HCT116 (cell line): ENCODE results near the gene CRACR2A. TPM values are rescaled to one million over a fixed set of nuclear protein-coding genes. Genes with fewer than 3 reads are reported as not detected.

Experiments
- ATAC-seq: fragments of 200-7000 bp; cut with Tn5 transposase; 2 replicates; pipeline ENCODE4 v1.9.1; 2020; ENCODE audit warnings: mild to moderate bottlenecking, moderate library complexity
- BruUV-seq: library from RNA; stranded (reverse); fragments of 400-500 nt; replicated peaks from 2 replicates; lab custom pipeline; 2021; lab: Mats Ljungman, UMichigan
- CTCF ChIA-PET: fragments of 300-600 bp; sonication (Branson Sonifier 250); formaldehyde crosslinking; loops from one replicate; lab custom pipeline; 2021; ENCODE audit warnings: antibody characterized with exemption; lab: Charles Lee
- POLR2A ChIA-PET: fragments of 300-600, 350-600 bp; sonication (Branson Sonifier 250); formaldehyde crosslinking; loops from one replicate; lab custom pipeline; 2021; ENCODE audit warnings: antibody characterized with exemption; lab: Charles Lee
- RAD21 ChIA-PET, 2 experiments: fragments of 300-600 bp; sonication (Branson Sonifier 250); formaldehyde crosslinking; loops; one replicate each; lab custom pipeline; 2023; ENCODE audit warnings: low total read pairs in 2 of 2; ENCODE audit not compliant: uncharacterized antibody in 2 of 2, unreplicated experiment in 2 of 2, low non-redundant PET in 1 of 2; lab: Charles Lee
- DNase-seq: peaks from one replicate; pipeline ENCODE4 v3.0.0-alpha.2; 2010; ENCODE audit warnings: low read depth, low spot score
- H2AFZ ChIP-seq: fragments of 200-600 bp; shearing (Covaris generic), sonication (generic); 2 replicates; pipeline ENCODE4 v1.6.1; 2017; ENCODE audit warnings: low read depth, mixed run types, mixed read lengths, antibody characterized with exemption, low read length; ENCODE audit not compliant: poor library complexity, severe bottlenecking
- H3K27ac ChIP-seq: 2 replicates; pipeline ENCODE4 v1.5.1; 2012; ENCODE audit warnings: low read depth, low read length
- H3K27me3 ChIP-seq: fragments of 200-600 bp; sonication (generic); 2 replicates; pipeline ENCODE4 v1.6.1; 2016; ENCODE audit warnings: mixed run types, low read length, mixed read lengths; ENCODE audit not compliant: insufficient read depth
- H3K36me3 ChIP-seq, 2 experiments: fragments of 200-500 bp in 1 of 2; fragments of 200-600 bp in 1 of 2; sonication (Bioruptor generic) in 1 of 2; sonication (generic) in 1 of 2; 2 replicates each; pipeline versions ENCODE4 v1.5.1 to v1.6.1; 2014 to 2016; ENCODE audit warnings: low read length in 2 of 2, inconsistent platforms in 1 of 2, mixed read lengths in 1 of 2, mixed run types in 1 of 2; ENCODE audit not compliant: insufficient read depth in 2 of 2, control insufficient read depth in 1 of 2
- H3K4me1 ChIP-seq, 2 experiments: fragments of 200-600 bp in 1 of 2; sonication (generic) in 1 of 2; 2 replicates each; pipeline versions ENCODE4 v1.5.1 to v1.6.1; 2012 to 2017; ENCODE audit warnings: low read length in 2 of 2, inconsistent platforms in 1 of 2, mild to moderate bottlenecking in 1 of 2, mixed read lengths in 1 of 2, mixed run types in 1 of 2, moderate library complexity in 1 of 2; ENCODE audit not compliant: insufficient read depth in 2 of 2, control insufficient read depth in 1 of 2
- H3K4me2 ChIP-seq: fragments of 200-600 bp; sonication (generic); 2 replicates; pipeline ENCODE4 v1.6.1; 2017; ENCODE audit warnings: mixed run types, low read length, mixed read lengths
- H3K4me3 ChIP-seq, 2 experiments: fragments of 200-600 bp in 1 of 2; sonication (generic) in 1 of 2; replicated peaks in 1 of 2; 2 replicates each; pipeline ENCODE4 v1.5.1; 2011 to 2016; ENCODE audit warnings: low read length in 2 of 2, control low read depth in 1 of 2, low read depth in 1 of 2, mild to moderate bottlenecking in 1 of 2, mixed read lengths in 1 of 2, mixed run types in 1 of 2
- H3K79me2 ChIP-seq: fragments of 200-600 bp; sonication (generic); 2 replicates; pipeline ENCODE4 v1.6.1; 2017; ENCODE audit warnings: mild to moderate bottlenecking, mixed run types, low read length, moderate library complexity, mixed read lengths; ENCODE audit not compliant: insufficient read depth
- H3K9ac ChIP-seq: fragments of 200-600 bp; sonication (generic); 2 replicates; pipeline ENCODE4 v1.6.1; 2016; ENCODE audit warnings: low read length, mixed read lengths
- H3K9me2 ChIP-seq: fragments of 200-600 bp; sonication (generic), shearing (Covaris generic); 2 replicates; pipeline ENCODE4 v1.6.1; 2017; ENCODE audit warnings: mixed run types, mild to moderate bottlenecking, moderate library complexity; ENCODE audit not compliant: insufficient read depth
- H3K9me3 ChIP-seq, 2 experiments: fragments of 200-500 bp in 1 of 2; fragments of 200-600 bp in 1 of 2; sonication (Bioruptor generic) in 1 of 2; sonication (generic) in 1 of 2; 2 replicates each; pipeline ENCODE4 v1.6.1; 2014 to 2017; ENCODE audit warnings: low read length in 2 of 2, mixed read lengths in 2 of 2, inconsistent platforms in 1 of 2, low read depth in 1 of 2, mild to moderate bottlenecking in 1 of 2, mixed run types in 1 of 2, moderate library complexity in 1 of 2; ENCODE audit not compliant: control insufficient read depth in 1 of 2, insufficient read depth in 1 of 2
- H4K20me1 ChIP-seq: fragments of 200-600 bp; sonication (generic), shearing (Covaris generic); 2 replicates; pipeline ENCODE4 v1.6.1; 2017; ENCODE audit warnings: mixed run types, mild to moderate bottlenecking, moderate library complexity; ENCODE audit not compliant: insufficient read depth
- CBX3 ChIP-seq: IDR thresholded peaks from 2 replicates; pipeline ENCODE4 v1.6.1; 2012; ENCODE audit warnings: low read depth
- EGR1 ChIP-seq: IDR thresholded peaks from 2 replicates; pipeline ENCODE4 v1.6.1; 2012; ENCODE audit warnings: low read depth
- EZH2 ChIP-seq: fragments of 200-600 bp; sonication (generic); IDR thresholded peaks from 2 replicates; pipeline ENCODE4 v1.6.1; 2017; ENCODE audit warnings: antibody characterized with exemption, mixed run types
- EZH2phosphoT487 ChIP-seq: fragments of 200-600 bp; IDR thresholded peaks from 2 replicates; pipeline ENCODE4 v1.6.1; 2018; ENCODE audit warnings: antibody characterized with exemption, borderline replicate concordance
- FOSL1 ChIP-seq: IDR thresholded peaks from 2 replicates; pipeline ENCODE4 v1.6.1; 2012; ENCODE audit warnings: low read depth
- JUND ChIP-seq: IDR thresholded peaks from 2 replicates; pipeline ENCODE4 v1.6.1; 2012
- MAX ChIP-seq: IDR thresholded peaks from 2 replicates; pipeline ENCODE4 v1.6.1; 2012
- POLR2AphosphoS5 ChIP-seq: IDR thresholded peaks from 2 replicates; pipeline ENCODE4 v1.6.1; 2011; ENCODE audit warnings: mild to moderate bottlenecking, low read depth, low read length, moderate library complexity
- SIN3A ChIP-seq: IDR thresholded peaks from 2 replicates; pipeline ENCODE4 v1.6.1; 2012; ENCODE audit warnings: low read depth
- SP1 ChIP-seq: IDR thresholded peaks from 2 replicates; pipeline ENCODE4 v1.6.1; 2012; ENCODE audit warnings: low read depth
- SRF ChIP-seq: IDR thresholded peaks from 2 replicates; pipeline ENCODE4 v1.6.1; 2012; ENCODE audit warnings: low read depth
- YY1 ChIP-seq: IDR thresholded peaks from 2 replicates; pipeline ENCODE4 v1.6.1; 2011; ENCODE audit warnings: low read length, low read depth, moderate library complexity, mild to moderate bottlenecking; ENCODE audit not compliant: insufficient replicate concordance; ENCODE audit errors: extremely low read depth
- ZFX ChIP-seq: fragments of 450-650 bp; IDR thresholded peaks from 2 replicates; pipeline ENCODE4 v1.6.1; 2017
- intact Hi-C: fragments of 100-400 bp; cut with micrococcal nuclease; formaldehyde crosslinking; loops from 2 replicates; pipeline ENCODE4 v1.10.0; 2022
- total RNA-seq: library from RNA; stranded (reverse); gene quantifications from one replicate; pipeline ENCODE4 v1.2.1, GENCODE V29; 2021; ENCODE audit not compliant: unreplicated experiment
- TF ChIP-seq, protein P1 (sequence below): IDR thresholded peaks from 2 replicates; pipeline ENCODE4 v1.6.1; 2011; ENCODE audit warnings: mild to moderate bottlenecking, low read length, moderate library complexity; ENCODE audit not compliant: insufficient replicate concordance; ENCODE audit errors: extremely low read depth
- TF ChIP-seq, protein P2 (sequence below): IDR thresholded peaks from 2 replicates; pipeline ENCODE4 v1.6.1; 2012
- TF ChIP-seq, protein P3 (sequence below): IDR thresholded peaks from 2 replicates; pipeline ENCODE4 v1.6.1; 2012; ENCODE audit warnings: low read depth

Gene CRACR2A
- total RNA-seq, 1 experiment from 2014 or later = 18.4 TPM

DNA sequence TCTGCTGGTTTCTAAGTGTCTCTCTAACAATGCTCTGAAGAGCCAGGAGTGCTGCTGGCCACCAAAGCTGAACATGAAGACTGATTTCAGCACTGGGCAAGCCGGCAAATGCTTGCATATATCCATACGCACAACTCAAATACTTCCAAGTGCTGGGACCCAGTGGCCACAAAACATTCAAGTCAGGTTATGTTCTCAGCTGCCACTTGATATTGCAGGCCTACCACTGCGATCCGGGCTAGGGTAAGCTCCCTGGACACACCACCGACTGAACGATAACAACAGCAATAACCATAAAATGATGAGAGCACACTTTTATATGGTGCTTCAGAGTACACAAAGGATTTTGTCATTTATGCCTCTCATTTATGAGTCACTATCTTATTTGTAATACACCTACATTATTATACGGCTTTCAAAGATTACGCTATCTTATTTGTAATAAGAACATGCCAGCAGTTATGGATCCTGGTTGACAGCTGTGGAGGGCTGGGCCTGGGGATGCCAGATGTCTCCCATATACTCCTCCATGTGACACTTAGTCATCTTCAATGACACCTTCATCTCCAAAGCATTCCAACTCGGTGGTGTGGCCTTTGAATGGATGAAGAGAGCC lies 35.5 kb downstream of the CRACR2A start:
- intact Hi-C loops = no loop called here

More for the DNA sequence above, 35.5 kb downstream of the CRACR2A start:
- H3K27me3 ChIP-seq = no peaks in the 10 kb centered on the region
- no peaks in the 10 kb centered on the region for H3K9me3 ChIP-seq
- DNase-seq = no peak
- no peak for ATAC-seq
- H3K9ac ChIP-seq = no peak overlapping the region
- H3K79me2 ChIP-seq = no peaks in the 10 kb centered on the region
- no peaks in the 10 kb centered on the region for H4K20me1 ChIP-seq
- no peaks in the 10 kb centered on the region for H3K9me2 ChIP-seq
- H3K4me1 ChIP-seq = no peaks in the 10 kb centered on the region
- BruUV-seq = no TSS peak
- no peaks in the 10 kb centered on the region; a peak in 1 of 4 replicates for H3K36me3 ChIP-seq
- no peak overlapping the region for H2AFZ ChIP-seq
- CTCF ChIA-PET = no interaction called here
- RAD21 ChIA-PET = no interaction called here
- TF ChIP-seq MAX (no peak), YY1 (no peak), EZH2phosphoT487 (no peak), SRF (no peak), SIN3A (no peak), CBX3 (no peak), POLR2AphosphoS5 (no peak), ZFX (no peak), SP1 (no peak), EZH2 (no peak), EGR1 (no peak), FOSL1 (no peak), JUND (no peak)
- TF ChIP-seq, protein P1, sequence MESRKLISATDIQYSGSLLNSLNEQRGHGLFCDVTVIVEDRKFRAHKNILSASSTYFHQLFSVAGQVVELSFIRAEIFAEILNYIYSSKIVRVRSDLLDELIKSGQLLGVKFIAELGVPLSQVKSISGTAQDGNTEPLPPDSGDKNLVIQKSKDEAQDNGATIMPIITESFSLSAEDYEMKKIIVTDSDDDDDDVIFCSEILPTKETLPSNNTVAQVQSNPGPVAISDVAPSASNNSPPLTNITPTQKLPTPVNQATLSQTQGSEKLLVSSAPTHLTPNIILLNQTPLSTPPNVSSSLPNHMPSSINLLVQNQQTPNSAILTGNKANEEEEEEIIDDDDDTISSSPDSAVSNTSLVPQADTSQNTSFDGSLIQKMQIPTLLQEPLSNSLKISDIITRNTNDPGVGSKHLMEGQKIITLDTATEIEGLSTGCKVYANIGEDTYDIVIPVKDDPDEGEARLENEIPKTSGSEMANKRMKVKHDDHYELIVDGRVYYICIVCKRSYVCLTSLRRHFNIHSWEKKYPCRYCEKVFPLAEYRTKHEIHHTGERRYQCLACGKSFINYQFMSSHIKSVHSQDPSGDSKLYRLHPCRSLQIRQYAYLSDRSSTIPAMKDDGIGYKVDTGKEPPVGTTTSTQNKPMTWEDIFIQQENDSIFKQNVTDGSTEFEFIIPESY = no peak
- TF ChIP-seq, protein P2, sequence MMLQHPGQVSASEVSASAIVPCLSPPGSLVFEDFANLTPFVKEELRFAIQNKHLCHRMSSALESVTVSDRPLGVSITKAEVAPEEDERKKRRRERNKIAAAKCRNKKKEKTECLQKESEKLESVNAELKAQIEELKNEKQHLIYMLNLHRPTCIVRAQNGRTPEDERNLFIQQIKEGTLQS = no peak
- TF ChIP-seq, protein P3, sequence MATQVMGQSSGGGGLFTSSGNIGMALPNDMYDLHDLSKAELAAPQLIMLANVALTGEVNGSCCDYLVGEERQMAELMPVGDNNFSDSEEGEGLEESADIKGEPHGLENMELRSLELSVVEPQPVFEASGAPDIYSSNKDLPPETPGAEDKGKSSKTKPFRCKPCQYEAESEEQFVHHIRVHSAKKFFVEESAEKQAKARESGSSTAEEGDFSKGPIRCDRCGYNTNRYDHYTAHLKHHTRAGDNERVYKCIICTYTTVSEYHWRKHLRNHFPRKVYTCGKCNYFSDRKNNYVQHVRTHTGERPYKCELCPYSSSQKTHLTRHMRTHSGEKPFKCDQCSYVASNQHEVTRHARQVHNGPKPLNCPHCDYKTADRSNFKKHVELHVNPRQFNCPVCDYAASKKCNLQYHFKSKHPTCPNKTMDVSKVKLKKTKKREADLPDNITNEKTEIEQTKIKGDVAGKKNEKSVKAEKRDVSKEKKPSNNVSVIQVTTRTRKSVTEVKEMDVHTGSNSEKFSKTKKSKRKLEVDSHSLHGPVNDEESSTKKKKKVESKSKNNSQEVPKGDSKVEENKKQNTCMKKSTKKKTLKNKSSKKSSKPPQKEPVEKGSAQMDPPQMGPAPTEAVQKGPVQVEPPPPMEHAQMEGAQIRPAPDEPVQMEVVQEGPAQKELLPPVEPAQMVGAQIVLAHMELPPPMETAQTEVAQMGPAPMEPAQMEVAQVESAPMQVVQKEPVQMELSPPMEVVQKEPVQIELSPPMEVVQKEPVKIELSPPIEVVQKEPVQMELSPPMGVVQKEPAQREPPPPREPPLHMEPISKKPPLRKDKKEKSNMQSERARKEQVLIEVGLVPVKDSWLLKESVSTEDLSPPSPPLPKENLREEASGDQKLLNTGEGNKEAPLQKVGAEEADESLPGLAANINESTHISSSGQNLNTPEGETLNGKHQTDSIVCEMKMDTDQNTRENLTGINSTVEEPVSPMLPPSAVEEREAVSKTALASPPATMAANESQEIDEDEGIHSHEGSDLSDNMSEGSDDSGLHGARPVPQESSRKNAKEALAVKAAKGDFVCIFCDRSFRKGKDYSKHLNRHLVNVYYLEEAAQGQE = no peak
- no peak overlapping the region for H3K4me3 ChIP-seq
- no peak overlapping the region for H3K4me2 ChIP-seq
- no peak overlapping the region for H3K27ac ChIP-seq
- POLR2A ChIA-PET = no interaction called here
